ENCODE measurements around the gene SYNGR2.

Gene SYNGR2

GRCh38 chr17:78144147-78144719, 24.1 kb upstream of the SYNGR2 start:
- no peak overlapping the region for H3K27ac ChIP-seq (ENCODE audit: insufficient read depth, low read length, poor library complexity, severe bottlenecking)
- H3K4me3 ChIP-seq (ENCODE audit: insufficient read depth, low read depth, low read length, poor library complexity, severe bottlenecking), result no peak overlapping the region
- no peak for DNase-seq

GRCh38 chr17:78144736-78145641, 23.4 kb upstream of the SYNGR2 start:
- no peaks in the 10 kb centered on the region for H3K9me3 ChIP-seq (ENCODE audit: control insufficient read depth, low read length)
- H3K4me1 ChIP-seq (ENCODE audit: control insufficient read depth, insufficient read depth, low read length, poor library complexity, severe bottlenecking), result peaks cover 13% of the 10 kb centered on the region
- H3K27me3 ChIP-seq (replicated peaks; ENCODE audit: control insufficient read depth, insufficient read depth, low read length, poor library complexity, severe bottlenecking), result no peaks in the 10 kb centered on the region
- H3K27ac ChIP-seq (ENCODE audit: insufficient read depth, low read length, poor library complexity, severe bottlenecking), result no peak overlapping the region
- DNase-seq, result no peak
- H3K4me3 ChIP-seq (ENCODE audit: insufficient read depth, low read depth, low read length, poor library complexity, severe bottlenecking), result no peak overlapping the region
- peaks cover 20% of the 10 kb centered on the region for H3K36me3 ChIP-seq (ENCODE audit: control insufficient read depth, insufficient read depth, low read length)

More at GRCh38 chr17:78144147-78144719, 24.1 kb upstream of the SYNGR2 start:
- H3K27me3 ChIP-seq (replicated peaks; ENCODE audit: control insufficient read depth, insufficient read depth, low read length, poor library complexity, severe bottlenecking), result no peaks in the 10 kb centered on the region
- peaks cover 20% of the 10 kb centered on the region for H3K36me3 ChIP-seq (ENCODE audit: control insufficient read depth, insufficient read depth, low read length)
- H3K9me3 ChIP-seq (ENCODE audit: control insufficient read depth, low read length), result no peaks in the 10 kb centered on the region
- H3K4me1 ChIP-seq (ENCODE audit: control insufficient read depth, insufficient read depth, low read length, poor library complexity, severe bottlenecking), result peaks cover 18% of the 10 kb centered on the region

GRCh38 chr17:78146471-78146869, 21.9 kb upstream of the SYNGR2 start:
- Histone ChIP-seq H3K4me3 (ENCODE audit: insufficient read depth, low read depth, low read length, poor library complexity, severe bottlenecking) (no peak overlapping the region), H3K9me3 (ENCODE audit: control insufficient read depth, low read length) (no peaks in the 10 kb centered on the region), H3K4me1 (ENCODE audit: control insufficient read depth, insufficient read depth, low read length, poor library complexity, severe bottlenecking) (no peaks in the 10 kb centered on the region), H3K36me3 (ENCODE audit: control insufficient read depth, insufficient read depth, low read length) (peaks cover 12% of the 10 kb centered on the region), H3K27ac (ENCODE audit: insufficient read depth, low read length, poor library complexity, severe bottlenecking) (no peak overlapping the region), H3K27me3 (replicated peaks; ENCODE audit: control insufficient read depth, insufficient read depth, low read length, poor library complexity, severe bottlenecking) (no peaks in the 10 kb centered on the region)
- DNase-seq, result no peak

- Histone ChIP-seq H3K36me3 (ENCODE audit: control insufficient read depth, insufficient read depth, low read length) (peaks cover 8% of the 10 kb centered on the region), H3K9me3 (ENCODE audit: control insufficient read depth, low read length) (no peaks in the 10 kb centered on the region), H3K4me3 (ENCODE audit: insufficient read depth, low read depth, low read length, poor library complexity, severe bottlenecking) (no peak overlapping the region), H3K27me3 (replicated peaks; ENCODE audit: control insufficient read depth, insufficient read depth, low read length, poor library complexity, severe bottlenecking) (no peaks in the 10 kb centered on the region), H3K4me1 (ENCODE audit: control insufficient read depth, insufficient read depth, low read length, poor library complexity, severe bottlenecking) (no peaks in the 10 kb centered on the region), H3K27ac (ENCODE audit: insufficient read depth, low read length, poor library complexity, severe bottlenecking) (no peak overlapping the region)
- DNase-seq, result no peak
Measured at GRCh38 chr17:78146881-78147280, 21.5 kb upstream of the SYNGR2 start.

- Histone ChIP-seq H3K27me3 (replicated peaks; ENCODE audit: control insufficient read depth, insufficient read depth, low read length, poor library complexity, severe bottlenecking) (no peaks in the 10 kb centered on the region), H3K4me3 (ENCODE audit: insufficient read depth, low read depth, low read length, poor library complexity, severe bottlenecking) (no peak overlapping the region), H3K4me1 (ENCODE audit: control insufficient read depth, insufficient read depth, low read length, poor library complexity, severe bottlenecking) (no peaks in the 10 kb centered on the region), H3K9me3 (ENCODE audit: control insufficient read depth, low read length) (no peaks in the 10 kb centered on the region), H3K36me3 (ENCODE audit: control insufficient read depth, insufficient read depth, low read length) (peaks cover 2% of the 10 kb centered on the region), H3K27ac (ENCODE audit: insufficient read depth, low read length, poor library complexity, severe bottlenecking) (no peak overlapping the region)
- no peak for DNase-seq
Measured at GRCh38 chr17:78147315-78147998, 20.9 kb upstream of the SYNGR2 start.

GRCh38 chr17:78148286-78149016, 19.9 kb upstream of the SYNGR2 start:
- Histone ChIP-seq H3K4me3 (ENCODE audit: insufficient read depth, low read depth, low read length, poor library complexity, severe bottlenecking) (no peak overlapping the region), H3K27me3 (replicated peaks; ENCODE audit: control insufficient read depth, insufficient read depth, low read length, poor library complexity, severe bottlenecking) (no peaks in the 10 kb centered on the region), H3K36me3 (ENCODE audit: control insufficient read depth, insufficient read depth, low read length) (no peaks in the 10 kb centered on the region), H3K9me3 (ENCODE audit: control insufficient read depth, low read length) (no peaks in the 10 kb centered on the region), H3K27ac (ENCODE audit: insufficient read depth, low read length, poor library complexity, severe bottlenecking) (no peak overlapping the region), H3K4me1 (ENCODE audit: control insufficient read depth, insufficient read depth, low read length, poor library complexity, severe bottlenecking) (no peaks in the 10 kb centered on the region)
- no peak for DNase-seq

GRCh38 chr17:78151514-78152008, 16.8 kb upstream of the SYNGR2 start:
- no peaks in the 10 kb centered on the region for H3K4me1 ChIP-seq (ENCODE audit: control insufficient read depth, insufficient read depth, low read length, poor library complexity, severe bottlenecking)

GRCh38 chr17:78154903-78155811, 13.2 kb upstream of the SYNGR2 start:
- no peak overlapping the region for H3K27ac ChIP-seq (ENCODE audit: insufficient read depth, low read length, poor library complexity, severe bottlenecking)
- no peaks in the 10 kb centered on the region for H3K9me3 ChIP-seq (ENCODE audit: control insufficient read depth, low read length)
- DNase-seq, result no peak
- no peaks in the 10 kb centered on the region for H3K36me3 ChIP-seq (ENCODE audit: control insufficient read depth, insufficient read depth, low read length)
- H3K27me3 ChIP-seq (replicated peaks; ENCODE audit: control insufficient read depth, insufficient read depth, low read length, poor library complexity, severe bottlenecking), result no peaks in the 10 kb centered on the region
- no peak overlapping the region for H3K4me3 ChIP-seq (ENCODE audit: insufficient read depth, low read depth, low read length, poor library complexity, severe bottlenecking)
- no peaks in the 10 kb centered on the region for H3K4me1 ChIP-seq (ENCODE audit: control insufficient read depth, insufficient read depth, low read length, poor library complexity, severe bottlenecking)

More at GRCh38 chr17:78151514-78152008, 16.8 kb upstream of the SYNGR2 start:
- Histone ChIP-seq H3K27ac (ENCODE audit: insufficient read depth, low read length, poor library complexity, severe bottlenecking) (no peak overlapping the region), H3K9me3 (ENCODE audit: control insufficient read depth, low read length) (no peaks in the 10 kb centered on the region), H3K36me3 (ENCODE audit: control insufficient read depth, insufficient read depth, low read length) (no peaks in the 10 kb centered on the region), H3K27me3 (replicated peaks; ENCODE audit: control insufficient read depth, insufficient read depth, low read length, poor library complexity, severe bottlenecking) (no peaks in the 10 kb centered on the region), H3K4me3 (ENCODE audit: insufficient read depth, low read depth, low read length, poor library complexity, severe bottlenecking) (no peak overlapping the region)
- no peak for DNase-seq

Data from effector memory CD4-positive, alpha-beta T cell (primary cell).